OCI-LY1 (cell line): ENCODE results near the gene DNAJB6.

Experiments
- EZH2 ChIP-seq: fragments of 200-600 bp; sonication (generic), shearing (Covaris generic); IDR thresholded peaks from 2 replicates; pipeline ENCODE4 v1.8.0; 2017; ENCODE audit warnings: borderline replicate concordance, mixed run types, mild to moderate bottlenecking, antibody characterized with exemption, low read length, moderate library complexity, mixed read lengths
- TF ChIP-seq, protein P1 (sequence below): fragments of 200-600 bp; sonication (generic), shearing (Covaris generic); IDR thresholded peaks from 2 replicates; pipeline ENCODE4 v1.5.1; 2017; ENCODE audit warnings: mild to moderate bottlenecking, antibody characterized with exemption, low read length, moderate library complexity, mixed read lengths

- no peak for TF ChIP-seq EZH2
- TF ChIP-seq, protein P1, sequence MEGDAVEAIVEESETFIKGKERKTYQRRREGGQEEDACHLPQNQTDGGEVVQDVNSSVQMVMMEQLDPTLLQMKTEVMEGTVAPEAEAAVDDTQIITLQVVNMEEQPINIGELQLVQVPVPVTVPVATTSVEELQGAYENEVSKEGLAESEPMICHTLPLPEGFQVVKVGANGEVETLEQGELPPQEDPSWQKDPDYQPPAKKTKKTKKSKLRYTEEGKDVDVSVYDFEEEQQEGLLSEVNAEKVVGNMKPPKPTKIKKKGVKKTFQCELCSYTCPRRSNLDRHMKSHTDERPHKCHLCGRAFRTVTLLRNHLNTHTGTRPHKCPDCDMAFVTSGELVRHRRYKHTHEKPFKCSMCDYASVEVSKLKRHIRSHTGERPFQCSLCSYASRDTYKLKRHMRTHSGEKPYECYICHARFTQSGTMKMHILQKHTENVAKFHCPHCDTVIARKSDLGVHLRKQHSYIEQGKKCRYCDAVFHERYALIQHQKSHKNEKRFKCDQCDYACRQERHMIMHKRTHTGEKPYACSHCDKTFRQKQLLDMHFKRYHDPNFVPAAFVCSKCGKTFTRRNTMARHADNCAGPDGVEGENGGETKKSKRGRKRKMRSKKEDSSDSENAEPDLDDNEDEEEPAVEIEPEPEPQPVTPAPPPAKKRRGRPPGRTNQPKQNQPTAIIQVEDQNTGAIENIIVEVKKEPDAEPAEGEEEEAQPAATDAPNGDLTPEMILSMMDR, result no peak
These were observed 120.8 kb downstream of the DNAJB6 start for GRCh38 chr7:157457355-157458253.
